Muscle of back (tissue), 13 donors: ENCODE data around the gene STK25. TPM values are rescaled to one million over a fixed set of nuclear protein-coding genes. Genes with fewer than 3 reads are reported as not detected.

ENCODE experiments used
- DNase-seq, 3 donors: peaks; one replicate each; pipeline versions ENCODE4 v3.0.0 to v3.0.0-alpha.2; 2013
- long read RNA-seq, 9 donors: transcript quantifications; one replicate each; lab custom pipeline, GENCODE V29; 2026
- polyA plus RNA-seq, 10 donors: library from polyadenylated mRNA; unstranded; fragments of 120-200 nt; gene quantifications; one replicate each; pipeline ENCODE4 v1.2.1, GENCODE V29; 2013; ENCODE audit not compliant: insufficient read length in 10 of 10

Gene STK25
- 100 to 1,000 TPM; 242 to 298 (median 267) TPM for polyA plus RNA-seq
- long read RNA-seq, donor 1, full-length matches to known transcripts = 66 of 71 reads
- long read RNA-seq, donor 1, partial matches to known transcripts = 5 of 71 reads
- long read RNA-seq, donor 1, other reads (novel, unspliced or antisense) = 0 of 71 reads
- long read RNA-seq, donor 2, full-length matches to known transcripts = 54 of 54 reads
- long read RNA-seq, donor 2, partial matches to known transcripts = 0 of 54 reads
- long read RNA-seq, donor 2, other reads (novel, unspliced or antisense) = 0 of 54 reads
- long read RNA-seq, donor 3 = 0 reads
- long read RNA-seq, donor 4, full-length matches to known transcripts = 46 of 46 reads
- long read RNA-seq, donor 4, partial matches to known transcripts = 0 of 46 reads
- long read RNA-seq, donor 4, other reads (novel, unspliced or antisense) = 0 of 46 reads
- long read RNA-seq, donor 5, full-length matches to known transcripts = 59 of 65 reads
- long read RNA-seq, donor 5, partial matches to known transcripts = 6 of 65 reads
- long read RNA-seq, donor 5, other reads (novel, unspliced or antisense) = 0 of 65 reads
- long read RNA-seq, donor 6, full-length matches to known transcripts = 75 of 75 reads
- long read RNA-seq, donor 6, partial matches to known transcripts = 0 of 75 reads
- long read RNA-seq, donor 6, other reads (novel, unspliced or antisense) = 0 of 75 reads
- long read RNA-seq, donor 7, full-length matches to known transcripts = 33 of 33 reads
- long read RNA-seq, donor 7, partial matches to known transcripts = 0 of 33 reads
- long read RNA-seq, donor 7, other reads (novel, unspliced or antisense) = 0 of 33 reads
- long read RNA-seq, donor 8, full-length matches to known transcripts = 34 of 40 reads
- long read RNA-seq, donor 8, partial matches to known transcripts = 6 of 40 reads
- long read RNA-seq, donor 8, other reads (novel, unspliced or antisense) = 0 of 40 reads
- long read RNA-seq, donor 9, full-length matches to known transcripts = 8 of 8 reads
- long read RNA-seq, donor 9, partial matches to known transcripts = 0 of 8 reads
- long read RNA-seq, donor 9, other reads (novel, unspliced or antisense) = 0 of 8 reads

GRCh38 chr2:241508240-241509154 lies at the start of gene STK25:
TSS of gene STK25 (minus strand) at chr2:241508584. CDS start at chr2:241508035, 549 bp downstream.
- peak; percentile 98 to 99 (median 99) for DNase-seq

- no peak for DNase-seq
Observed at GRCh38 chr2:241556746-241557145, 48.4 kb upstream of the STK25 start.

GRCh38 chr2:241555711-241556110 lies 47.3 kb upstream of the STK25 start:
- no peak for DNase-seq

- no peak for DNase-seq
Observed at GRCh38 chr2:241554610-241555322, 46.4 kb upstream of the STK25 start.

DNA sequence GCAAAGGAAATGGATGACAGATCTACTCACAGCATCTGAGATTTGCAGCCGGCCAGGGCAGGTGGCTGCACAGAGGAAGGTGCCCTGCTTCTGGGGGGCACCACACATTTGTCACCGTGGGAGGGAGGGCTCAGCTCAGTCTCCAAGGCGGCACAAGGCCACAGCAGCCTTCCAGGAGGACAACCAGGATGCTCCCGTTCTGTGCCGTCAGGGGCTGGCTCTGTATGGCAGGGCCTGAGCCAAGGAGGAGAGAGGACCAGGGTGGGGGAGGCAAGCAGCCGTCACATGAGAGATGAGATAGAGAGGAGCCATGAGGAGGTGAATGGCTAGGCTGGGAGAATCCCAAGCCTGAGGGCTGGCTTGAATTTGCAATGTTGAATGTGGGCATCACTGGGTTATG lies 45.6 kb upstream of the STK25 start:
- no peak for DNase-seq

DNA sequence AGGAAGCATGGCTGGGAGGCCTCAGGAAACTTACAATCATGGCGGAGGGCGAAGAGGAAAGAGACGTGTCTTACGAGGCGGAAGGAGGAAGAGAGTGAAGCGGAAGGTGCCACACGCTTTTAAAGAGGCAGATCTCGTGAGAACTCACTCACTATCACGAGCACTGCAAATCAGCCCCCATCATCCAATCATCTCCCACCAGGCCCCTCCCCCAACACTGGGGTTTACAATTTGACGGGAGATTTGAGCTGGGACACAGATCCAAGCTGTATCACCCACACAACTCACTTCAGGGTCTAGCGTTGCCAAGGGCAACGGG lies 45.1 kb upstream of the STK25 start:
- no peak for DNase-seq

DNA sequence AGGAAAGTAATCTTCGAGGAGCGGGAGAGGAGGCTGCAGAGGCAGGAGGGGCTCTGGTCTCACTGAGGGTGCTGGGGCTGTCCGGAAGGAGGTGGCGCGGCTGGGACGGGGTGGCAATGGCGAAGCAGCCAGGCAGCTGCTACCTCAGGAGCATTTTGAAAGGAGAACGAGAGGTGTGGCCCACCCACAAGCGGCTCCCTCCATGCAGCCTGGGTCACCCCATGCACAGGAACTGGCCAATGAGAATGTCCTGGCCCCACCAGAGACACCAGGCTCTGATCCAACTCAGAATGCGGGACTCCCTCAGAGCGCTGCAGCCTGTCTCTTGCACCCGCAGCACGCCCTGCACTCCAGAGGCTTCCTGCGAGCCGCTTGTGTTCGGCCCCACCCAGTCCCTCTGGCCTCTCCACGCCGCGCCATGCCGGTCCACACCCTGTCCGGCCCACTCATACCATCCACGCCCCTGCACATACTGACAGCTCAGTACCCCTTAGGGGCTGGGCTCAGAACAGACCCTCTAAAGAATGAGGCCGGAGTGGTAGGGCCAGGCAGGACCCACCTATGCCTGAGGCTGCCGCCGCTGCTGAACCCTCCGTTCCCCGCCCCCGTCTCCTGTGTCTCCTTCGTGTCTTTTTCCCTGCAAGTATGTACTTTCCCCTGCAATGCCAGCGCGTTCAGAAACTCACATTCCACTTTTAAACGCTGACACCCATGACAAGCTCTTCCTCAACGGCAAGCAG lies 43.8 kb upstream of the STK25 start:
- no peak for DNase-seq

GRCh38 chr2:241551599-241551997 lies 43.2 kb upstream of the STK25 start:
- DNase-seq = no peak

- no peak for DNase-seq
Observed at GRCh38 chr2:241550616-241551580, 42.5 kb upstream of the STK25 start.

GRCh38 chr2:241548451-241548835 lies 40.1 kb upstream of the STK25 start:
- DNase-seq = no peak

GRCh38 chr2:241547781-241548450 lies 39.5 kb upstream of the STK25 start:
- DNase-seq = no peak

DNA sequence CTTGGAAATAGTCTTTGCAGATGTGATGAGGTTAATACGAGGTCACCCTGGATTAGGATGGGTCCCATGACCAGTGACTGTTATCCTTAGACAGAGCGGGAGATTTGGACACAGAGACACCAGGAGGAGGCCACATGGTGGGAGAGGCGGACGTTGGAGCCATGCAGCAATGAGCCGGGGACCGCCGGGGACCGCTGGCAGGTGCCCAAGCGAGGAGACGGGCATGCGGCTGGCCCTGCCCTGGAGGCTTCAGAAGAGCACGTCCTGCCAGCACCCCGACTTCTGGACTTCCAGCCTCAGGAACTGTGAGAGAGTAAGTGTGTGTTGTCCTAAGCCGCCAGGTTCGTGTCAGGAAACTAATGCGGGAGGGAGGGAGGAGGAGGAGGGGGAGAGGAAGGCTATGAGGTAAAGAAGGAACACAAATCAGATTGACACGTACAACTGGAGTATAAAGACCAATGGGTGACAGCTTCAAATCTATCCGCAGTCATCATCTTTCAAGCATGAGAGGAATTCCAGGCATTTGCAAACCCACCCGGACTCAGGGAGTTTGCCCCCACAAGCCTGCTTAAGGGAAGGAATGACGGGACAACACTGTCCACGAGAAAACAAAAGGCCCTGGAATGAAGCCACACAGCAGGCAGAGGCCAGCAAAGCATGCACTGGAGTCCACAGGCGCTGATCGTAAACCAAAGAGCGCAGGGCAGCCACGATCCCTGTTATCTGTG lies 38.6 kb upstream of the STK25 start:
- peak; percentile 58 to 93 (median 79) for DNase-seq

- DNase-seq = no peak
Observed at GRCh38 chr2:241545523-241546473, 37.4 kb upstream of the STK25 start.

DNA sequence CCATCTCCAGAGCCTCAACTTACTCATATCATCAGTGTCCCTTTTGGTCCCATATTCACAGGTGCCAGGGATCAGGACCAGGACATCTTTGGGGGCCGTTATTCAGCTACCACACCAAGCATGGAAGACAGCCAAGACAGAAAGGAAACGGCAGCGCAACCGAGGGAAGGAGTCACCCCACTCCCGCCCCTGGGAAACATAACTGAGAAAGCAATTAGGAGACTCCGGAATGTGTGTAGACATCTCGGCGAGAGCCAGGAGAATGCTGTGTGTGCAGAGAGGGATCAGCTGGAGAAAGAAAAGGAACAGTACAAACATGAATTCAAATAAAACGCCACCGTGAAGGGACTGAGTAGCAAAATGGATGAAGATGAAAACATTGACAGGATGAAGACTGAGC lies 36.7 kb upstream of the STK25 start:
- DNase-seq = peak in 1 of 3 donors; percentile 74

- DNase-seq = no peak
Observed at GRCh38 chr2:241542278-241542605, 33.9 kb upstream of the STK25 start.

- DNase-seq = no peak
Observed at GRCh38 chr2:241541564-241542277, 33.3 kb upstream of the STK25 start.
